HG02884 (cell line): ENCODE data around the gene HIP1R.

ENCODE experiments used
- ATAC-seq: cut with Tn5 transposase; IDR thresholded peaks from one replicate; pipeline ENCODE4 v1.9.1; 2021; ENCODE audit warnings: mild to moderate bottlenecking, moderate library complexity; ENCODE audit not compliant: unreplicated experiment

Gene HIP1R

GRCh38 chr12:122834104-122834920, 945 bp upstream of the HIP1R start:
- no peak for ATAC-seq

GRCh38 chr12:122835750-122836026, 431 bp downstream of the HIP1R start:
- no peak for ATAC-seq

- ATAC-seq, result no peak
Measured at GRCh38 chr12:122836027-122836921, 1.0 kb downstream of the HIP1R start.

DNA sequence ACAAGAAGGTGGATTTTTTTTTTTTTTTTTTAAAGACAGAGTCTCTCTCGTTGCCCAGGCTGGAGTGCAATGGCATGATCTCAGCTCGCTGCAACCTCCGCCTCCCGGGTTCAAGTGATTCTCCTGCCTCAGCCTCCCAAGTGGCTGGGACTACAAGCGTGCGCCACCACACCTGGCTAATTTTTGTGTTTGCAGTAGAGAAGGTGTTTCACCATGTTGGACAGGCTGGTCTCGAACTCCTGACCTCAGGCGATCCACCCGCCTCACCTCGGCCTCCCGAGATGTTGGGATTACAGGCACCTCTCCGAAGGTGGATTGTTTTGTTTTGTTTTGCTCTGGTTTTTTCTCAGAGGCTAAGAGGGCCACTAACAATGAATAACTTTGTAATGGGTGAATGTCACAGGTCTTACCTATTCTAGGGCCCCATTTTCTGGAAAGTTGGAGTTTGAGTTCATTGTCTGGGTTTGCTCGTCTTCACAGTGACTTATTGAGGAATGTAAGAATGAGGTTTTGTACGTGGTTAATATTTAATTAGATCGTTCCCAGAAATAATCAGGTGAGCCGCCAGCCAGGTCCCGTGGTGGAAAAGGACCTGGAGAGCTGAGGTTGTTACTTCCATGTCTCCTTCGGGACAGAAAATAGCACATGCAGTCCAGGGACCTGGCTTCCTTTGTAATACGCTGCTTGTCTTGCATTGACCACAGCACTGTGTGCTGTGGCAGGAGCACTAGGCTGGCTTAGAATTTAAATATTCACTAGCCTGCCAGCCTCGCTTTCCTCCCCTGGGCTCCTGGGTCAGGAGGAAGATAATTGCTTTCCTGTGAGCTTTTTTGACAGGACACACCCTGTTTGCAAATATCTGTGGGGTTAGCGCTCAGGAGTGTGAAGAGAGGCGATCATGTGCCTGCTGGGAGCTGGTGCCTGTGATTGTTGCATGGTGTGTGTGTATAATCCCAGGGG, 2.3 kb downstream of the HIP1R start:
- no peak for ATAC-seq

GRCh38 chr12:122838841-122839240, 3.6 kb downstream of the HIP1R start:
- no peak for ATAC-seq

DNA sequence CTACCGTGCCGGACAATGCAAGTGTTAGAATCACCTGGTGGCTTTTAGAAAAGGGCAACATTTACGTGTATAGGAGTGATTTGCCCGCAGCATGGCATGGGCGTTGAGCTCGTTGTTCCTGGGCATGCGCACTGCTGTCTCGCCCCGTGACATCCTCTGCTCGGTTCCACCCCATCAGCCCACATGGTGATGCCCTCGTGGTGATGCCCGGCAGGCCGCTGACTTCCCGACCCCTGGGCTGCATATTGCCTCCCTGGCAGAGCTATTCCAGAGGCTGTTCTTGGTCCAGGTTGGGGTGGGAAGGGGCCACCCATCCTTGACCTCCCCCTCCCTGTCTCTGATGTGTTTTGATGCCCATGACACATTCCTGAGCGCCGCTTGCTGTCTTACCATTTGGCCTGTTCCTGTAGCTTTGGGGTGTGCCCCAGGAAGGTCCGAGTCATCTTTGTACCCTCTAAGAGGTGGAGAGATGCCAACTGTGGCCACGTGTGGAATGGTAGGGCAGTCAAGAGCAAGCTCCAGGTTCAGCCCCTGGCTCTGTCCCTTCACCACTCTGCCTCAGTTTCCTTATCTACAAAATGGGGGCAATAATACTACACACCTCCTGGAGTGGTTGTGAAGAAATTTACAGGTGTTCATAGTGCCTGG, 4.8 kb downstream of the HIP1R start:
- ATAC-seq, result no peak

DNA sequence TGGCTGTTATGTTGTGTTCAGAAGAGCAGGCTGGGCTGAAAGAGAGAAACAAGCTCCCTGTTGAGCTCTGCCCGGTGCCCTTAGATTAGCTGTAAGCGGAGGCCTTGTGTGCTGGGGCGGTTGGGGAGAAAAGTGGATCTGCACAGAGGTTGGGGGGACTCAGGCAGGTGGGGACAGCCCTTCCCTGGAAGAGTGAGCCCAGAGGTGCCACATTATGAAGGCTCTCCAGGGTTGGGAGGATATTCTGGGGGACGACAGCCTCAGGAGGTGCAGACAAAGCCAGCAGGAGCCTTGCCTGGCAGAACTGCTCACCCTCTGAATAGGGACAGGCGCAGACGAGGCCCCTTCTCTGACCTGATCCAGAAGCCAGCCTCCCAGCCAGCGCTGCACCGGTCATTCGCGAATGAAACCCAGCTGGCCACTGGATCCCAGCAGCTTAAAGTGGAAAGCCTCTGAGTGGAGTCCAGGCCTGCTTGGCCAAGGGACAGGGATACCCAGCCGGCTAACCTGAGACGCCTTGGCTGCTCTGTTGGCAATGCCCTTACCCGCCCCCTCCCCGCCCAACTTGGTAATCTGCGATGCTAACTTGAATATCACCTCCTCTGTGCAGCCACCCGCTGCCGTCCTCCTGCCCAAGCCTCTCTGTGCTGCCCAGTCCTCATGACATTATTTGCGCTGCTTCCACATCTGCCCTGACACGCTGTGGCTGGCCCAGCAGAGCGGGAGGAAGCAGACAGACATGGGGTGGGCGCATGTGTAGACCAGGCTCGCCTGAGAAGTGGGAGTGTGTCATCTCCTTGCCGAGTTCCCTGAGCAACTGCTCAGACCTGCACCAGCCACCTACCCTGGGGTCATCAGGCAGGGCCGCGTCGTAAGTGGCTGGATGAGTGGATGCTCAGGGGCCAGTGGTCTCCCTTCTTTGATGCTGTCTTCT, 5.6 kb downstream of the HIP1R start:
- no peak for ATAC-seq

GRCh38 chr12:122841544-122842321, 6.5 kb downstream of the HIP1R start:
- ATAC-seq, result no peak

DNA sequence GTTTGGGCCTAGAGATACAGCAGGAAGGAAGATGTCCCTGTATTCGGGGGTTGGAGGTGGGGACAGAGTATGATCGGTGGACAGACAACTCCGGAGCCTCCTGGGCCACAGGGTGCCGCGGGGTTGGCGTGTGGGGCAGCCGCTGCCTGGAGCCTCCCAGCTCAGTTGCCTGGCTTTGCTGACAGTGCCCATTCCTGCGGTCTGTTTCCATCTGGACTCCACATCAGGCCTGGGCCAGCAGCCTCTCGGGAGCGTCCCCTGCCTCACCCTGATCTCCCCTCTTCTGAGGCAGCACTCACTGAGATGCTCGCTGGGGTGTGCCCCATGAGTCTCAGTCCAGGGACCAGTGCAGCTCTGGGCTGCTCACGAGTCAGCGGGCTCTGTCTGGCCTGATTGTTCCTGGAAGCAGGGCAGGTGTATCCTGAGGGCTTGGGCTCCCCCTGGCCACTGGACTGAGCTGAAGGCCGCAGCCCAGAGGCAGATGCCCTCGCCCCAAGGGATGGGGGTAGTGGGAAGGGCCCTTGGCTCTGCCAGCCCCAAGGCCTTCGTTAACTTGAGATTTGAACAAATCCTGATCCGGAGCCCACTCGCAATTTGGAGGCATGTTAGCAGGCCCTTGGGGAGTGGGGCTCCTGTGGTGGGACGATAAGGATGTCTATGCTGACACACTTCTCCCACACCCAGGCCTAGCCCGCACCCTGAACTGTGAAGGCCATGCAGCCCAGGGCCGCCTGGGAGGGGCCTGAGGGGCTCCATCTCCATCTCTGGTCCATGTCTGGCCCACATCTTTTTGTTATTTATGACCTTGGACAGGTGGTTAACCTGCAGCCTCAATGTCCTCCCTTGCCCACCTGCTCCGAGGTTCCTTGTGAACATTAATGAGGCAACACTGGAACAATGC, 7.5 kb downstream of the HIP1R start:
- no peak for ATAC-seq

GRCh38 chr12:122843455-122843854, 8.2 kb downstream of the HIP1R start:
- ATAC-seq, result no peak

GRCh38 chr12:122844366-122844971, 9.2 kb downstream of the HIP1R start:
- ATAC-seq, result no peak

DNA sequence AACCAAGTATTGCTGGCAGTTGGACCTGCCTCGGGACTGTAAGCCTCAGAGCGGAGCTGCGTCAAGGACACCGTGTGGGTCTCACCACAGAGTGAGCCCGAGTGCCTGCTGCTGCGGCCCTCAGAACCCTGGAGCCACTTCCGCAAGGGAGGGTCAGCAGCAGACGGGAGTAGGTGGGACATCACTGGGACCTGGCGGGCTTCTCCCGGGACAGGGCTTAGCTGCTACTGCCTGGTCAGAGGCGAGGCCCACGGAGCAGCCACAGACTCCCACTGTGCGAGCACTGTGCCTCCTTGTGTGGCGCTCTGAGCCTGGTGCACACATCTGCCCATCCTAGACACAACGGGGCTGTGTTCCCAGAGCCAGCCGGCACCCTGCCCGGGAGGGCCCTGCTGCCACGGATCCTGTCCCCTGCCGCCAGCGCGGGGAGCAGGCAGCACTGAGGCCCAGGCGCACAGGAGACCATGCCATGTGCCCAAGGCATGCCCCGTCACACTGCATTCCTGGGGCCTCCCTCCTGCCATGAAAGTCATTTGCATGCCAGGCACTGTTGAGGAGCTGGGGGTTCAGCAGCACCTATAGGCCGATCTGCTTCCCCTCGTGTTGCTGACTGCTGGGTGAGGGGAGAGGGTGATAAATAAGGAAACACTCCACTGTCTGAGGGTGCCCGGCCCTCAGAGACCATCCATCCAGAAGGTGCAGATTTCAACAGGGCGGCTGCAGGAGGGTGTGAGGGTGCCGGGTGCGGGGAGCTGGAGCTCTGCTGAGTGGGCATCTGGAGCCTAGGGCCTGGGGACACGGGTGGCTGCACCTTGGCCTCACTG, 10.0 kb downstream of the HIP1R start:
- no peak for ATAC-seq

- ATAC-seq, result no peak
Measured at GRCh38 chr12:122845865-122846621, 10.8 kb downstream of the HIP1R start.

GRCh38 chr12:122846622-122847515, 11.6 kb downstream of the HIP1R start:
- no peak for ATAC-seq

GRCh38 chr12:122847516-122847836, 12.2 kb downstream of the HIP1R start:
- ATAC-seq, result no peak
